ENCODE data around the gene PLCL2. TPM values are rescaled to one million over a fixed set of nuclear protein-coding genes. Genes with fewer than 3 reads are reported as not detected.

The PLCL2 gene
- total RNA-seq, 4 donors from 2014 or later: 0.95 to 4.8 (median 2.2) TPM

- Histone ChIP-seq H3K9me3 (no peaks in the 10 kb centered on the region), H3K36me3 (no peaks in the 10 kb centered on the region), H3K4me1 (peaks cover 0 to 8% (median 0%) of the 10 kb centered on the region in 3 donors), H3K27ac (peak overlapping the region in 2 of 4 donors; percentile 4 to 14), H3K27me3 (no peaks in the 10 kb centered on the region), H3K4me3 (no peak overlapping the region)
- 77 to 87% methylated on average over 6 of the region's 6 CpGs for WGBS, 2 donors
- intact Hi-C loops (cut with DNase I): no loop called here
- no peak for DNase-seq
- TF ChIP-seq CTCF (IDR thresholded peaks at IDR 0.05) (no peak), POLR2A (IDR thresholded peaks at IDR 0.05) (no peak)
Observed at GRCh38 chr3:17088602-17089313, 204.0 kb downstream of the PLCL2 start.

- no peak for DNase-seq
- no peaks in the 10 kb centered on the region for H3K27me3 ChIP-seq
- H3K4me1 ChIP-seq: peaks cover 0 to 8% (median 0%) of the 10 kb centered on the region in 3 donors
- no peaks in the 10 kb centered on the region for H3K9me3 ChIP-seq
- no peak for TF ChIP-seq CTCF (IDR thresholded peaks at IDR 0.05)
- TF ChIP-seq POLR2A (IDR thresholded peaks at IDR 0.05): no peak
- H3K36me3 ChIP-seq: no peaks in the 10 kb centered on the region
- H3K4me3 ChIP-seq: no peak overlapping the region
- no peak overlapping the region for H3K27ac ChIP-seq
- intact Hi-C loops (cut with DNase I): no loop called here
Observed at GRCh38 chr3:17089314-17089700, 204.6 kb downstream of the PLCL2 start.

GRCh38 chr3:17090280-17090983, 205.7 kb downstream of the PLCL2 start:
- intact Hi-C loops (cut with DNase I): no loop called here
- Histone ChIP-seq H3K27ac (no peak overlapping the region), H3K4me1 (peaks cover 0 to 8% (median 0%) of the 10 kb centered on the region in 3 donors), H3K4me3 (no peak overlapping the region), H3K36me3 (no peaks in the 10 kb centered on the region), H3K27me3 (no peaks in the 10 kb centered on the region), H3K9me3 (no peaks in the 10 kb centered on the region)
- no peak for DNase-seq
- TF ChIP-seq POLR2A (IDR thresholded peaks at IDR 0.05) (no peak), CTCF (IDR thresholded peaks at IDR 0.05) (no peak)
- 62 to 67% methylated on average over 6 of the region's 6 CpGs for WGBS, 2 donors

DNA sequence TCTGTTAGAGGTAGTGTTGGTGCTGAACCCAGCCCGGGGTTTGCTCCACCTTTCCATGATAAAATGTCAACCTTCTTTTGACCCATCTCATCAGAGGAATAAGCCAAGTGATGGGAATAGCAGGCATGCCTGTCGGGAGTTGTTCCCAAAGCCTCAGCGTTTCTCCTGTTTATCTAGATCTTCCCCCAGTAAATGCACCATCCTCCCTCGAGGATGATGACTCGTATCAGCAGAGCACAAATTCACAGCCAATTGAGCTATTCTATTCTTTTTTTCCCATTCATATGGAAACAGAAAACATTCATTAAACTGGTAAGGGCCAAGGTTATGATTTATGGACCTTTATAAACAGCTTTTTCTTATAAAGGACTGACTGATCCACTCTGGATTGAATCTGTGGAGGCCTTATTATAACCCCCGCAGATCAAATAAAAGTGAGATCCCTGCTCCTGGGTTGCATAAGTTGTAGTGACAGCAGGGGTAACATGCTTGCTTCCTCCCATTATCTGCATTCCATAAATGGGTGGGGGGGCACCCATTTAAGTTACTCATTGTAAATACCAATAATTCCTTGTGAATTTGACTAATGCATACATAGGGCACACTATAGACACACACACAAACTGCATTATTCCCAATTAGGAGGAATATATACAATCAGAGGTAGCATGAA, 207.3 kb downstream of the PLCL2 start:
- 59 to 66% methylated on average over 6 of the region's 6 CpGs for WGBS, 2 donors
- no peaks in the 10 kb centered on the region for H3K27me3 ChIP-seq
- intact Hi-C loops (cut with DNase I): no loop called here
- peaks cover 0 to 8% (median 0%) of the 10 kb centered on the region in 3 donors for H3K4me1 ChIP-seq
- no peak overlapping the region for H3K27ac ChIP-seq
- no peak for DNase-seq
- H3K9me3 ChIP-seq: no peaks in the 10 kb centered on the region
- no peaks in the 10 kb centered on the region for H3K36me3 ChIP-seq
- no peak for TF ChIP-seq CTCF (IDR thresholded peaks at IDR 0.05)
- no peak for TF ChIP-seq POLR2A (IDR thresholded peaks at IDR 0.05)
- H3K4me3 ChIP-seq: no peak overlapping the region

DNA sequence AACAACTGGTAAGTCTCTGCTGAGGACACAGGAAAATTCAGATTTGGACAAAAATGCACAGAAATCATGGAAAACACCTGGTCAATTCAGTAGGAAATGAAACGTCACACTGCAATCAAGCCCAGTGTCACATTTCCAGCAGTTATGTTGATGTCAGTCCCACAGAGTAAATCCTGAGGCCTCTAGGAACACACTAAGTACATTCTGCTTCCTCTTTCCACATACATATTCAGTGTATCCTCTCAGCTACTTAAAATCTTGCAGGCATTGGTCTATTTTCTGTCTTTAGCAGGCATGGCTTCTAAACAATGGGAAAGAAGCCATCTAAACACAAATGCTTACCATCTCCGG, 207.8 kb downstream of the PLCL2 start:
- H3K4me3 ChIP-seq: no peak overlapping the region
- H3K27ac ChIP-seq: no peak overlapping the region
- no peak for DNase-seq
- intact Hi-C loops (cut with DNase I): no loop called here
- no peaks in the 10 kb centered on the region for H3K36me3 ChIP-seq
- peaks cover 0 to 8% (median 0%) of the 10 kb centered on the region in 3 donors for H3K4me1 ChIP-seq
- TF ChIP-seq POLR2A (IDR thresholded peaks at IDR 0.05): no peak
- no peak for TF ChIP-seq CTCF (IDR thresholded peaks at IDR 0.05)
- H3K9me3 ChIP-seq: no peaks in the 10 kb centered on the region
- no peaks in the 10 kb centered on the region for H3K27me3 ChIP-seq
- WGBS, 2 donors: 53 to 79% methylated on average over 1 to 2 of the region's 2 CpGs
